H1 (cell line): ENCODE results near the gene BAZ2B. TPM values are rescaled to one million over a fixed set of nuclear protein-coding genes. Genes with fewer than 3 reads are reported as not detected.

Experiments used
- CTCF ChIA-PET: fragments of 300-600 bp; sonication (Branson Sonifier 250); formaldehyde crosslinking; loops from one replicate; lab custom pipeline; 2021; ENCODE audit not compliant: partially characterized antibody; lab: Charles Lee
- POLR2A ChIA-PET: fragments of 300-600 bp; sonication (Branson Sonifier 250); formaldehyde crosslinking; loops from one replicate; lab custom pipeline; 2021; ENCODE audit warnings: inconsistent platforms; ENCODE audit not compliant: partially characterized antibody; lab: Charles Lee
- DNase-seq, 2 experiments: peaks; one replicate each; pipeline versions ENCODE4 v3.0.0 to v3.0.0-alpha.2; 2010 to 2022; ENCODE audit warnings: low spot score in 2 of 2, low read depth in 1 of 2, mixed read lengths in 1 of 2
- FAIRE-seq: peaks from 2 replicates; lab custom pipeline; 2011; peaks lifted over from hg19 to GRCh38; lab: Jason Lieb, UNC
- H2AFZ ChIP-seq: 2 replicates; pipeline ENCODE4 v1.8.1; 2012; ENCODE audit warnings: low read length, inconsistent platforms
- H2AK5ac ChIP-seq: 2 replicates; pipeline ENCODE4 v1.6.1; 2013; ENCODE audit warnings: low read depth, low read length
- H2BK120ac ChIP-seq: replicated peaks from 2 replicates; pipeline ENCODE3; 2013; ENCODE audit warnings: low read depth, low read length, inconsistent platforms
- H2BK12ac ChIP-seq: 2 replicates; pipeline ENCODE4 v1.6.1; 2013; ENCODE audit warnings: low read depth, low read length
- H2BK15ac ChIP-seq: 2 replicates; pipeline ENCODE4 v1.6.1; 2013; ENCODE audit warnings: low read length
- H2BK20ac ChIP-seq: 2 replicates; pipeline ENCODE4 v1.6.1; 2013; ENCODE audit warnings: low read length
- H2BK5ac ChIP-seq: 2 replicates; pipeline ENCODE4 v1.6.1; 2013; ENCODE audit warnings: low read depth, low read length
- H3K14ac ChIP-seq: 2 replicates; pipeline ENCODE4 v1.6.1; 2013; ENCODE audit warnings: inconsistent platforms; ENCODE audit not compliant: insufficient read length
- H3K18ac ChIP-seq: 2 replicates; pipeline ENCODE4 v1.6.1; 2013; ENCODE audit warnings: low read length; ENCODE audit errors: extremely low read depth
- H3K23ac ChIP-seq: 2 replicates; pipeline ENCODE4 v1.6.1; 2013; ENCODE audit warnings: inconsistent platforms; ENCODE audit not compliant: insufficient read length
- H3K23me2 ChIP-seq: 2 replicates; pipeline ENCODE4 v1.6.1; 2013; ENCODE audit warnings: low read depth, low read length
- H3K27ac ChIP-seq: 2 replicates; pipeline ENCODE4 v1.6.1; 2011; ENCODE audit warnings: low read depth, low read length, inconsistent platforms
- H3K27me3 ChIP-seq, 4 experiments: replicated peaks in 1 of 4; 1 replicate in 1 of 4; 2 replicates in 3 of 4; pipeline versions ENCODE4 v1.6.1 to v1.8.1; 2011 to 2013; ENCODE audit warnings: low read length in 3 of 4, mild to moderate bottlenecking in 3 of 4, inconsistent platforms in 2 of 4, mixed read lengths in 2 of 4, moderate library complexity in 1 of 4; ENCODE audit not compliant: control insufficient read depth in 3 of 4, insufficient read depth in 3 of 4; ENCODE audit errors: extremely low read depth in 1 of 4
- H3K36me3 ChIP-seq, 4 experiments: 2 replicates each; pipeline versions ENCODE4 v1.6.1 to v1.8.1; 2011 to 2013; ENCODE audit warnings: mild to moderate bottlenecking in 4 of 4, low read length in 3 of 4, moderate library complexity in 2 of 4, control low read depth in 1 of 4, inconsistent platforms in 1 of 4; ENCODE audit not compliant: insufficient read depth in 4 of 4, control insufficient read depth in 2 of 4
- H3K4ac ChIP-seq: replicated peaks from 2 replicates; pipeline ENCODE3; 2013; ENCODE audit warnings: low read length, low read depth, mixed read lengths, inconsistent platforms; ENCODE audit not compliant: insufficient read length
- H3K4me1 ChIP-seq, 4 experiments: replicated peaks in 1 of 4; 1 replicate in 1 of 4; 2 replicates in 3 of 4; pipeline versions ENCODE4 v1.6.1 to v1.8.1; 2011 to 2013; ENCODE audit warnings: low read length in 3 of 4, inconsistent platforms in 2 of 4, mixed read lengths in 1 of 4; ENCODE audit not compliant: insufficient read depth in 4 of 4, control insufficient read depth in 3 of 4
- H3K4me2 ChIP-seq, 2 experiments: 2 replicates each; pipeline versions ENCODE4 v1.6.1 to v1.8.1; 2011 to 2013; ENCODE audit warnings: low read depth in 2 of 2, low read length in 2 of 2, control low read depth in 1 of 2, inconsistent platforms in 1 of 2, mild to moderate bottlenecking in 1 of 2; ENCODE audit not compliant: insufficient read depth in 1 of 2
- H3K4me3 ChIP-seq, 4 experiments: fragments of 200-600, 300-600 bp in 1 of 4; sonication (generic), shearing (Covaris generic), sonication (Bioruptor Twin) in 1 of 4; 2 replicates each; pipeline versions ENCODE4 v1.5.1 to v1.8.1; 2011 to 2016; ENCODE audit warnings: low read length in 4 of 4, low read depth in 3 of 4, control low read depth in 2 of 4, inconsistent platforms in 2 of 4, mild to moderate bottlenecking in 2 of 4, mixed read lengths in 1 of 4, moderate library complexity in 1 of 4; ENCODE audit not compliant: insufficient read depth in 2 of 4; ENCODE audit errors: extremely low read depth in 1 of 4
- H3K56ac ChIP-seq: replicated peaks from 2 replicates; pipeline ENCODE3; 2013; ENCODE audit warnings: low read depth, mild to moderate bottlenecking, mixed read lengths, low read length, inconsistent platforms; ENCODE audit not compliant: insufficient read length
- H3K79me1 ChIP-seq: 2 replicates; pipeline ENCODE4 v1.6.1; 2013; ENCODE audit warnings: low read depth, low read length, control low read depth
- H3K79me2 ChIP-seq, 2 experiments: 2 replicates each; pipeline versions ENCODE4 v1.6.1 to v1.8.1; 2012 to 2013; ENCODE audit warnings: low read length in 2 of 2, mild to moderate bottlenecking in 2 of 2, inconsistent platforms in 1 of 2; ENCODE audit not compliant: insufficient read depth in 2 of 2, control insufficient read depth in 1 of 2
- H3K9ac ChIP-seq, 4 experiments: replicated peaks in 1 of 4; 1 replicate in 1 of 4; 2 replicates in 3 of 4; pipeline versions ENCODE4 v1.6.1 to v1.8.1; 2011 to 2013; ENCODE audit warnings: low read depth in 3 of 4, low read length in 3 of 4, control low read depth in 2 of 4, mild to moderate bottlenecking in 2 of 4, moderate library complexity in 2 of 4, inconsistent platforms in 1 of 4; ENCODE audit errors: extremely low read depth in 1 of 4
- H3K9me3 ChIP-seq, 2 experiments: 2 replicates each; pipeline versions ENCODE4 v1.6.1 to v1.8.1; 2012 to 2013; ENCODE audit warnings: mild to moderate bottlenecking in 2 of 2, moderate library complexity in 2 of 2, control low read depth in 1 of 2, inconsistent platforms in 1 of 2, low read depth in 1 of 2, low read length in 1 of 2, mixed read lengths in 1 of 2; ENCODE audit not compliant: insufficient read depth in 2 of 2
- H4K20me1 ChIP-seq, 2 experiments: replicated peaks in 1 of 2; 2 replicates each; pipeline versions ENCODE3 to v1.8.1; 2011 to 2013; ENCODE audit warnings: inconsistent platforms in 2 of 2, low read length in 2 of 2, mild to moderate bottlenecking in 1 of 2; ENCODE audit not compliant: insufficient read depth in 2 of 2, control insufficient read depth in 1 of 2
- H4K5ac ChIP-seq: 2 replicates; pipeline ENCODE4 v1.6.1; 2013; ENCODE audit warnings: low read length, low read depth, mixed read lengths, inconsistent platforms; ENCODE audit not compliant: insufficient read length
- H4K8ac ChIP-seq: 2 replicates; pipeline ENCODE4 v1.8.0; 2013; ENCODE audit warnings: mild to moderate bottlenecking, moderate library complexity, low read length, inconsistent platforms; ENCODE audit not compliant: insufficient read depth; ENCODE audit errors: extremely low read depth
- H4K91ac ChIP-seq: replicated peaks from 2 replicates; pipeline ENCODE3; 2013; ENCODE audit warnings: low read length, mixed read lengths, inconsistent platforms; ENCODE audit not compliant: insufficient read length
- CEBPB ChIP-seq: IDR thresholded peaks from 2 replicates; pipeline ENCODE4 v1.6.1; 2012; ENCODE audit warnings: low read depth, low read length
- CTCF ChIP-seq, 3 experiments: IDR thresholded peaks; 1 replicate in 2 of 3; 2 replicates in 1 of 3; pipeline versions ENCODE4 v1.5.1 to v1.6.1; 2011; ENCODE audit warnings: low read length in 3 of 3, mild to moderate bottlenecking in 3 of 3, inconsistent platforms in 2 of 3, low read depth in 1 of 3, moderate library complexity in 1 of 3; ENCODE audit not compliant: insufficient read depth in 1 of 3; ENCODE audit errors: control extremely low read depth in 1 of 3
- KDM4A ChIP-seq: IDR thresholded peaks from one replicate; pipeline ENCODE4 v1.7.1; 2012; ENCODE audit warnings: low read depth, mild to moderate bottlenecking, moderate library complexity, low read length, inconsistent platforms; ENCODE audit not compliant: severe bottlenecking
- NRF1 ChIP-seq: IDR thresholded peaks from 2 replicates; pipeline ENCODE4 v1.6.1; 2011; ENCODE audit warnings: mild to moderate bottlenecking, low read depth, low read length, improper control_type of control experiment
- POLR2A ChIP-seq, 2 experiments: IDR thresholded peaks; 1 replicate in 1 of 2; 2 replicates in 1 of 2; pipeline ENCODE4 v1.6.1; 2011; ENCODE audit warnings: low read depth in 2 of 2, low read length in 2 of 2, mild to moderate bottlenecking in 2 of 2; ENCODE audit errors: control extremely low read depth in 1 of 2
- RNF2 ChIP-seq: fragments of 200-900, 300-1000 bp; sonication (generic); IDR thresholded peaks from 2 replicates; pipeline ENCODE4 v1.7.1; 2016; ENCODE audit warnings: borderline replicate concordance, low read depth, mild to moderate bottlenecking, antibody characterized with exemption, low read length; ENCODE audit not compliant: poor library complexity, severe bottlenecking; ENCODE audit errors: missing control alignments
- SIX5 ChIP-seq: IDR thresholded peaks from 2 replicates; pipeline ENCODE4 v1.6.1; 2011; ENCODE audit warnings: mild to moderate bottlenecking, low read depth, low read length
- SP2 ChIP-seq: IDR thresholded peaks from 2 replicates; pipeline ENCODE4 v1.6.1; 2012; ENCODE audit warnings: mild to moderate bottlenecking, low read length, inconsistent platforms
- SRF ChIP-seq: IDR thresholded peaks from 2 replicates; pipeline ENCODE4 v1.6.1; 2011; ENCODE audit warnings: mild to moderate bottlenecking, low read depth, low read length, moderate library complexity
- TCF12 ChIP-seq: IDR thresholded peaks from 2 replicates; pipeline ENCODE4 v1.6.1; 2011; ENCODE audit warnings: low read depth, mild to moderate bottlenecking, low read length
- polyA plus RNA-seq, 7 experiments: library from polyadenylated mRNA; depleted of rRNA in 3 of 7; stranded (reverse) in 5 of 7; unstranded in 2 of 7; fragments of >200 nt in 5 of 7; fragments of 200-250 nt in 2 of 7; gene quantifications; 1 replicate in 5 of 7; 2 replicates in 1 of 7; 4 replicates in 1 of 7; pipeline versions ENCODE4 v1.2.1 to v1.2.3, GENCODE V29; 2011 to 2013; ENCODE audit warnings: missing spikeins in 2 of 7, mixed read lengths in 2 of 7
- total RNA-seq: library from RNA; stranded (reverse); fragmentation: NEBNext Ultra II Directional; extraction: Animal tissue kit (Norgen Biotek cat#: 25700); gene quantifications from 2 replicates; pipeline ENCODE4 v1.2.1, GENCODE V29; 2021
- TF ChIP-seq, protein P1 (sequence below): IDR thresholded peaks from 2 replicates; pipeline ENCODE4 v1.6.1; 2011; ENCODE audit warnings: low read length, improper control_type of control experiment

BAZ2B gene
- total and polyA plus RNA-seq, 2 of the 8 experiments (the other 6 are each of a cell fraction or from before 2014, with no cell fraction given) = 15.2 to 46.3 TPM

DNA sequence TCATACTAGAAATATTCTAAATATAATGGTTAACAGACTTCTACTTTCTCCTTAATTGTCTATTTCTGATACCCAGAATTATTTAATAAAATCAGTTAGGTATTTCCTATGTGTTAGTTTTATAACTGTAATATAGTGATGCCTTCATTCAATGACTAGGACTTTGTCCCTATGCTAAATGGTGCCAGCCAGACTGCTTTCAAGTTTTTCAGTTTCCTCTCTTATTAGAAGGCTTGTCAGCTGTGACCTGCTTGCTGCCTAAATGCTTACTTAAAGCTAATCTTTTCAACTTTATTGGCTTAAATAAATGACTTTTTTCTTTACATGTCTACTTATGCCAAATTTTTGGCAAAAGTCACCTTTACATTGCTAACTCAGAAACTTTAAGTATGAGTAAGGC, 30.7 kb downstream of the BAZ2B start:
- FAIRE-seq (no peak), DNase-seq (no peak)
- H3K4me2 ChIP-seq = no peak overlapping the region
- H4K8ac ChIP-seq = no peak overlapping the region
- H3K18ac ChIP-seq = no peak overlapping the region
- H3K4me3 ChIP-seq = no peak overlapping the region
- H2BK120ac ChIP-seq = no peak overlapping the region
- no peak overlapping the region for H3K56ac ChIP-seq
- H3K4me1 ChIP-seq = peaks cover 0 to 2% (median 0%) of the 10 kb centered on the region in 4 experiments; a peak in 1 of 7 replicates
- H3K79me2 ChIP-seq = peaks cover 0 to 59% of the 10 kb centered on the region in 2 experiments; a peak in 2 of 4 replicates
- peaks cover 0 to 9% (median 3%) of the 10 kb centered on the region in 4 experiments; a peak in 3 of 8 replicates for H3K36me3 ChIP-seq
- no peak overlapping the region for H2BK5ac ChIP-seq
- no peak overlapping the region for H2BK15ac ChIP-seq
- H2AK5ac ChIP-seq = no peak overlapping the region
- no peak overlapping the region for H4K5ac ChIP-seq
- H2AFZ ChIP-seq = no peak overlapping the region
- no peak overlapping the region for H2BK12ac ChIP-seq
- no peaks in the 10 kb centered on the region for H3K9me3 ChIP-seq
- no peak overlapping the region for H3K4ac ChIP-seq
- ChIA-PET POLR2A (interaction anchor here (0.9 to 1.0 kb wide), 2 partner anchors 8 to 9 kb away, joined by 3 to 4 read pairs; no protein-coding TSS in a partner anchor), CTCF (no interaction called here)
- no peaks in the 10 kb centered on the region for H3K23me2 ChIP-seq
- H3K27ac ChIP-seq = no peak overlapping the region
- H2BK20ac ChIP-seq = no peak overlapping the region
- H3K14ac ChIP-seq = no peak overlapping the region
- H3K79me1 ChIP-seq = no peaks in the 10 kb centered on the region
- peaks cover 0 to 3% of the 10 kb centered on the region in 2 experiments for H4K20me1 ChIP-seq
- no peaks in the 10 kb centered on the region for H3K27me3 ChIP-seq
- no peak overlapping the region for H3K9ac ChIP-seq
- H4K91ac ChIP-seq = no peak overlapping the region
- no peak overlapping the region for H3K23ac ChIP-seq
- TF ChIP-seq NRF1 (no peak), RNF2 (no peak), KDM4A (no peak), SRF (no peak), POLR2A (IDR thresholded peaks at IDR 0.05; ENCODE audit: control extremely low read depth in 1 of 2, low read depth in 2 of 2, low read length in 2 of 2) (no peak), CTCF (IDR thresholded peaks at IDR 0.05; ENCODE audit: control extremely low read depth in 1 of 3, insufficient read depth in 1 of 3, low read depth in 1 of 3, low read length in 3 of 3) (no peak), CEBPB (no peak), TCF12 (no peak), SIX5 (no peak), SP2 (no peak)
- TF ChIP-seq, protein P1, sequence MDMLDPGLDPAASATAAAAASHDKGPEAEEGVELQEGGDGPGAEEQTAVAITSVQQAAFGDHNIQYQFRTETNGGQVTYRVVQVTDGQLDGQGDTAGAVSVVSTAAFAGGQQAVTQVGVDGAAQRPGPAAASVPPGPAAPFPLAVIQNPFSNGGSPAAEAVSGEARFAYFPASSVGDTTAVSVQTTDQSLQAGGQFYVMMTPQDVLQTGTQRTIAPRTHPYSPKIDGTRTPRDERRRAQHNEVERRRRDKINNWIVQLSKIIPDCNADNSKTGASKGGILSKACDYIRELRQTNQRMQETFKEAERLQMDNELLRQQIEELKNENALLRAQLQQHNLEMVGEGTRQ = no peak
